NCI-H345 treated with DMSO at 0.1 percent for 48 hours (cell line): Measurements from ENCODE around the gene SMC1A.

Experiments
- DNase-seq: peaks from one replicate; lab custom pipeline; 2025; ENCODE audit not compliant: unreplicated experiment; lab: John Stamatoyannopoulos, UW

The SMC1A gene

DNA sequence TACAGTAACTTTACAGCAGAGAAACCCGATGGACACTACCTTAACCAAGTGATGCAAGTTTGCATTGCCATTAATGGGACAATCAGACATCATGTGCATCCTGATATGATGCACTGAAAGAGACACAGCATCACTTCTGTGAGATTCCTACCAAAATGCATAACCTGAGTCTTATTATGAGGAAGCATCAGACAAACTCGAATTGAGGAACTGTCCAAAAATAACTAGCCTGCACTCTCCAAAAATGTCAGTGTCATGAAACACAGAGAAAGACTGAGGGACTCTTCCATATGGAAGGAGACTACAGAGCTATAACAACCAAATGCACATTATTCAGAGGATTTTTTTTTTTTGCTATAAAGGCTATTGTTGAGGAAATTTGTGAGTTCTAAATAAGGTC, 74.5 kb downstream of the SMC1A start:
- no peak for DNase-seq

DNA sequence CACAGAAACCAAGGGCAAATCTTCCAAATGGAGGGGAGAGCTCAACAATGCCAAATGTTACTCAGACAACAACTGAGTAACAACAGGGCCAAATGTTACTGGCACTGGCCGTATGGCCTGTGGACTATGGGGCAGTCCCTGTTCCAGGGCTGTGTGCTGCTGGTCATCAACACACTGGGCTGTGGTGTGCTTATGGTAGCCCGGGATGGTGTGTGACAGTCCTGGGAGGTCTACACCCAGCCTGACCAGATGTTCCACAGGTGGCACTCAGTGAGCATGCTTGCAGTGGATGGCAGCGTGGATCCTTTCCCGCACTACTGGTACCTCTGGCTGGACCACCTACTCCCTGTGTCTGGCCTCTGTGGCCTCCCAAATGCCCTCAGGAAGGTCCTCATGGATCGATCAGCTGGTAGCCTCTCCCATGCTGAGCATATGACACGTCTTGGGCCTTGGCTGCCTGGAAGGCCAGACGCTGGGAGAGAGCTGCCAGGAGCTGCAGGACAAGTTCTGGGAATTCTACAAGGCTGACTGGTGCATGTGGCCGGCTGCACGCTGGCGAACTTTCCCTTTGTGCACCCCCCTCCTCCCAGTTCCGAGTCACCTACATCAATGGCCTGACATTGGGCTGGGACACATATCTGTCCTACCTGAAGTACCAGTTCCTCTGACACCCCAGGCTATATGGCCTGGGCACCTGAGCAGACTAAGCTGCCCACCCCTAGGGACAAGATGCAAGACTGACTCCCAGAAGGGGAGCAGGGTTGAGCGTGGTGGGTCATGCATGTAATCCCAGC, 81.4 kb downstream of the SMC1A start:
- DNase-seq: no peak

DNA sequence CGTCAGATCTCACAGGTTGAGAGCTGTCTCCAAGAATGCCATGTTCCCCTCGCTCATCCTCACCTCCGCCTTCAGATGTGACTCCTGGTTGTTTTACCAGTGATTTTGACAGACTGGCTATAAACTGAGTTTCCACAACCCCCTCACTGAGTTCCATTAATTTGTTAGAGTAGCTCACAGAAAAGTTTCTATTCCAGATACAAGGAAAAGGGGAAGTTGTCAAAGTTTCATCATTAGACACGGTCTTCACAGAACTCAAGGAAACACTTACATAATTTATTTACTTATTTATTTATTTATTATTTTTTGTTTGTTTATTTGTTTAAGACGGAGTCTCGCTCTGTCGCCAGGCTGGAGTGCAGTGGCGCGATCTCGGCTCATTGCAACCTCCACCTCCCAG, 85.4 kb downstream of the SMC1A start:
- no peak for DNase-seq

DNA sequence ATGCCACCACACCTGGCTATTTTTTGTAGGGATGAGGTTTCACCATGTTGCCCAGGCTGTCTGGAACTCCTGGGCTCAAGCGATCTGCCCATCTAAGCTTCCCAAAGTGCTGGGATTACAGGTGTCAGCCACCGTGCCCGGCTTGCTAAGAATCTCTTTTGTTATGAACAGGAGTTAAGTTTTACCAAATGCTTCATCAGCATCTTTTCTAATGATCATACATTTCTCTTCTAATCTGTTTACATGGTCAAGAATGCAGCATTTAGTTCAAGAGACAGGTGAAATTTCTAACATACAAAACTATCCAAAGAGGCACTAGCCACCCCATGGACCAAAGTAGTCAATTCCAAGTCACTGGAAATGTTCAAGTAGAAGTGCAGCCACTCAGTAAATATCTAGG, 88.6 kb downstream of the SMC1A start:
- no peak for DNase-seq

DNA sequence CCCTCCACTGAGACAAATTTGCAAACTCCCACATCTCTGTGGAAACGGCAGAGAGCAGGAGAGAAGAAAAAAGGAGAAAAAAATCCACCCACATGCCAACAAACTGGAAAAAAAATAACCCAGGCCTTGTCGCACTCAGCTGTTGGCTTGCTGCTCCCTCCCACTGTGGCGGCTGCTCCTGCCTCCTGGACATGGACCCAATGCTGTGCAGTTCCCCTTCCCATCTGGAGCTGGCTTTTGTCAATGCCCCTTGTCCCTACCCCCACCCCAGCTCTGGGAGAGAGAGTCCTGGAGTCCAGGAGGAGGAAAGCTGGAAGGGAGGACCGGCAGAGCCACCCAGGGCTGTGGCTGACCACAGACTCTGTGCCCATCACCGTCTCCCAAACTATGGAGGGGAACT, 90.2 kb downstream of the SMC1A start:
- DNase-seq: no peak

DNA sequence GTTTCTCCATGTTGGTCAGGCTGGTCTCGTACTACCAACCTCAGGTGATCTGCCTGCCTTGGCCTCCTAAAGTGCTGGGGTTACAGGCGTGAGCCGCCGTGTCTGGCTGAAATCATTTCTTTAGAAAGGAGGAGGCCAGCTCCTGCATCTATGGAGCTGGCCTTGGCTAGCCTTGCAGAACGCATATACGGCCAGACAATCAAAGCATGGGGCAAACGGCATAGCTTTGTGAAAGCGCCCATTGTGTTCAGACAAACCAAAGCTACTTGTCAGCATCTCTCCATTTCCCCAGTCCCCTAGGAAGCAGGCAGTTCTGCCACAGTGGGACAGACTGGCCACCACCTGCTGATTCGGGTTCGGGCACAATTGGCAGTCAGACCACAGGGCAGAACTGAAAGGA, 92.1 kb downstream of the SMC1A start:
- no peak for DNase-seq

DNA sequence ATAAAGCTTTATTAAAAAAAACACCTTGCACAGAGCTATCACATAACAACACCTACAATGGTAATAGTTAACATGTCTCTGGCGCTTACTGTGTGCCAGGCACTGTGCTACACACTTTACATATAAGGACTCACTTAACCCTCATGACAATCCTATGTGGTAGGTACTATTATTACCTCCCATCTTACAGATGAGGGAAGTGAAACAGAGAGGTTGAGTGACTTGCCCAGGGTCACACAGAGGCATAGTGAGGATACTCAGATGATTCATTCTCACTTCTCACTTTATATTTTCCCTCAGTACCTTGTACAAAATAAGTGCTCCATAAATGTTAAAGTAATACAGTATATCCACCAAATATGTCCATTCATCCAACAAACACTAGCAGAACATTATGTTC, 97.7 kb downstream of the SMC1A start:
- DNase-seq: no peak
